K562 (cell line): ENCODE data around the gene TNFAIP1. TPM values are rescaled to one million over a fixed set of nuclear protein-coding genes. Genes with fewer than 3 reads are reported as not detected.

Source experiments
- C11orf30 ChIP-seq: fragments of 450-650 bp; IDR thresholded peaks from 2 replicates; pipeline ENCODE4 v1.6.1; 2016; ENCODE audit warnings: low read depth, mild to moderate bottlenecking
- CCNT2 ChIP-seq: IDR thresholded peaks from 2 replicates; pipeline ENCODE4 v1.6.1; 2011; ENCODE audit warnings: borderline replicate concordance, low read depth, mild to moderate bottlenecking, moderate library complexity, mixed read lengths, low read length; ENCODE audit not compliant: insufficient read length; ENCODE audit errors: extremely low read depth
- HMGXB4 ChIP-seq: sonication (generic); formaldehyde crosslinking; IDR thresholded peaks from 2 replicates; pipeline ENCODE4 v1.8.1; 2023; ENCODE audit warnings: mild to moderate bottlenecking, missing genetic modification reagents
- NR2C2 ChIP-seq, 2 experiments: fragments of 200-800 bp in 1 of 2; sonication (Bioruptor generic) in 1 of 2; sonication (generic) in 1 of 2; formaldehyde crosslinking in 1 of 2; IDR thresholded peaks; 2 replicates each; pipeline versions ENCODE4 v1.6.1 to v1.8.0; 2016 to 2022; ENCODE audit warnings: mild to moderate bottlenecking in 1 of 2, missing compliant biosample characterization in 1 of 2, missing genetic modification characterization in 1 of 2, missing genetic modification reagents in 1 of 2
- PML ChIP-seq: IDR thresholded peaks from 2 replicates; pipeline ENCODE4 v1.6.1; 2012; ENCODE audit warnings: low read length, inconsistent platforms
- POLR2G ChIP-seq: fragments of 200-400 bp; formaldehyde crosslinking; IDR thresholded peaks from 2 replicates; pipeline ENCODE4 v1.6.1; 2017; ENCODE audit warnings: low read depth, mild to moderate bottlenecking, antibody characterized with exemption, low read length, moderate library complexity
- RBFOX2 ChIP-seq: fragments of 200-400 bp; formaldehyde crosslinking; IDR thresholded peaks from 2 replicates; pipeline ENCODE4 v1.6.1; 2017; ENCODE audit warnings: low read depth, mild to moderate bottlenecking, low read length, moderate library complexity
- SIN3B ChIP-seq: fragments of 450-650 bp; IDR thresholded peaks from 2 replicates; pipeline ENCODE4 v1.6.1; 2017; ENCODE audit warnings: low read depth, mild to moderate bottlenecking, moderate library complexity
- SMARCE1 ChIP-seq: fragments of 450-650 bp; IDR thresholded peaks from 2 replicates; pipeline ENCODE4 v1.7.1; 2016; ENCODE audit warnings: mild to moderate bottlenecking
- TAF15 ChIP-seq: fragments of 200-400 bp; formaldehyde crosslinking; IDR thresholded peaks from 2 replicates; pipeline ENCODE4 v1.6.1; 2017; ENCODE audit warnings: mild to moderate bottlenecking, low read depth, low read length, moderate library complexity
- TAF7 ChIP-seq: fragments of 450-650 bp; IDR thresholded peaks from 2 replicates; pipeline ENCODE4 v1.6.1; 2016; ENCODE audit warnings: missing genetic modification characterization, missing compliant biosample characterization
- ZBTB26 ChIP-seq: fragments of 450-650 bp; formaldehyde crosslinking; IDR thresholded peaks from 2 replicates; pipeline ENCODE4 v1.4.0; 2022; ENCODE audit warnings: missing genetic modification characterization
- polyA plus RNA-seq, 8 experiments: library from polyadenylated mRNA; depleted of rRNA in 4 of 8; stranded (reverse) in 5 of 8; unstranded in 3 of 8; fragments of >200 nt; fragmentation: Nextera tagmentation in 2 of 8; fragmentation: Illumina TruSeq in 1 of 8; extraction: Ambion mirVana in 2 of 8; extraction: Trizol in 1 of 8; gene quantifications; 2 replicates each; pipeline versions ENCODE4 v1.2.1 to v1.2.3, GENCODE V29; 2011 to 2014; ENCODE audit warnings: inconsistent platforms in 1 of 8, missing spikeins in 1 of 8
- total RNA-seq, 7 experiments: library from RNA; depleted of rRNA in 6 of 7; stranded (reverse); fragments of >200 nt in 6 of 7; fragmentation: Illumina TruSeq in 2 of 7; extraction: Trizol in 2 of 7; gene quantifications; 2 replicates each; pipeline versions ENCODE4 v1.2.1 to v1.2.3, GENCODE V29; 2011 to 2021; ENCODE audit warnings: low replicate concordance in 1 of 7

The TNFAIP1 gene
- total and polyA plus RNA-seq, 9 of the 15 experiments (the other 6 are each of a cell fraction or from before 2014, with no cell fraction given), result 2.1 to 20.1 (median 8.2) TPM

- no peak for TF ChIP-seq SMARCE1
- TF ChIP-seq ZBTB26, result no peak
- TF ChIP-seq TAF7, result no peak
- no peak for TF ChIP-seq HMGXB4 (CRISPR knock-in tag)
- no peak for TF ChIP-seq NR2C2 (CRISPR knock-in tag; IDR thresholded peaks at IDR 0.05)
- TF ChIP-seq NR2C2 (tag; IDR thresholded peaks at IDR 0.05), result no peak
- TF ChIP-seq C11orf30, result no peak
- TF ChIP-seq TAF15, result no peak
- TF ChIP-seq SIN3B, result no peak
- no peak for TF ChIP-seq CCNT2
- 0 out of 2 replicates have a peak, but pooled peaks have one; percentile 32 for TF ChIP-seq RBFOX2
- peak; percentile 57 for TF ChIP-seq POLR2G
- no peak for TF ChIP-seq PML
Measured at GRCh38 chr17:28347261-28347891, 11.8 kb downstream of the TNFAIP1 start (continued).
